ENCODE results near the gene EPSTI1. TPM values are rescaled to one million over a fixed set of nuclear protein-coding genes. Genes with fewer than 3 reads are reported as not detected.

Gene EPSTI1
- polyA plus RNA-seq, 1 donor from 2014 or later = not detected

- H3K36me3 ChIP-seq (ENCODE audit: insufficient read depth, low read length) = no peaks in the 10 kb centered on the region
- TF ChIP-seq REST (IDR thresholded peaks at IDR 0.05; ENCODE audit: borderline replicate concordance) (no peak), EP300 (conservative IDR thresholded peaks at IDR 0.05; ENCODE audit: poor library complexity, severe bottlenecking) (no peak), CTCF (IDR thresholded peaks at IDR 0.05; ENCODE audit: poor library complexity, severe bottlenecking) (no peak), RAD21 (conservative IDR thresholded peaks at IDR 0.05) (no peak), SMC3 (conservative IDR thresholded peaks at IDR 0.05; ENCODE audit: poor library complexity) (no peak), POLR2AphosphoS5 (IDR thresholded peaks at IDR 0.05) (no peak), MXI1 (conservative IDR thresholded peaks at IDR 0.05; ENCODE audit: poor library complexity, severe bottlenecking) (no peak), TAF1 (IDR thresholded peaks at IDR 0.05; ENCODE audit: low read depth) (no peak), EZH2 (IDR thresholded peaks at IDR 0.05; ENCODE audit: borderline replicate concordance, insufficient read depth, low read length, poor library complexity, severe bottlenecking) (no peak)
- no peaks in the 10 kb centered on the region for H3F3A ChIP-seq (ENCODE audit: insufficient read depth, low read length, poor library complexity, severe bottlenecking)
- no peak overlapping the region for H3K9ac ChIP-seq (ENCODE audit: low read length)
- no peak overlapping the region for H2AFZ ChIP-seq (ENCODE audit: low read depth, low read length)
- no peaks in the 10 kb centered on the region for H3K9me2 ChIP-seq (ENCODE audit: insufficient read depth, low read length)
- no peak overlapping the region for H3K4me3 ChIP-seq (ENCODE audit: low read length)
- no peak overlapping the region for H3K27ac ChIP-seq (ENCODE audit: low read length)
- H3K27me3 ChIP-seq (ENCODE audit: insufficient read depth, low read depth, low read length) = no peaks in the 10 kb centered on the region
- H3K9me3 ChIP-seq (ENCODE audit: low read length) = no peaks in the 10 kb centered on the region
- H3K4me2 ChIP-seq (ENCODE audit: low read length) = no peak overlapping the region
- H4K20me1 ChIP-seq (ENCODE audit: insufficient read depth) = no peaks in the 10 kb centered on the region
- H3K79me2 ChIP-seq (replicated peaks; ENCODE audit: insufficient read depth, low read length) = no peaks in the 10 kb centered on the region
Measured at GRCh38 chr13:42860485-42860884, 131.6 kb downstream of the EPSTI1 start.

- Histone ChIP-seq H3K9ac (ENCODE audit: low read length) (no peak overlapping the region), H3K4me3 (ENCODE audit: low read length) (no peak overlapping the region), H3K27ac (ENCODE audit: low read length) (no peak overlapping the region), H3K9me2 (ENCODE audit: insufficient read depth, low read length) (no peaks in the 10 kb centered on the region), H2AFZ (ENCODE audit: low read depth, low read length) (no peak overlapping the region), H3K9me3 (ENCODE audit: low read length) (no peaks in the 10 kb centered on the region), H3K79me2 (replicated peaks; ENCODE audit: insufficient read depth, low read length) (no peaks in the 10 kb centered on the region), H3F3A (ENCODE audit: insufficient read depth, low read length, poor library complexity, severe bottlenecking) (no peaks in the 10 kb centered on the region), H4K20me1 (ENCODE audit: insufficient read depth) (no peaks in the 10 kb centered on the region), H3K27me3 (ENCODE audit: insufficient read depth, low read depth, low read length) (no peaks in the 10 kb centered on the region), H3K36me3 (ENCODE audit: insufficient read depth, low read length) (no peaks in the 10 kb centered on the region), H3K4me2 (ENCODE audit: low read length) (no peak overlapping the region)
- no peak for TF ChIP-seq EP300 (conservative IDR thresholded peaks at IDR 0.05; ENCODE audit: poor library complexity, severe bottlenecking)
- TF ChIP-seq POLR2AphosphoS5 (IDR thresholded peaks at IDR 0.05) = no peak
- no peak for TF ChIP-seq SMC3 (conservative IDR thresholded peaks at IDR 0.05; ENCODE audit: poor library complexity)
- no peak for TF ChIP-seq REST (IDR thresholded peaks at IDR 0.05; ENCODE audit: borderline replicate concordance)
- no peak for TF ChIP-seq TAF1 (IDR thresholded peaks at IDR 0.05; ENCODE audit: low read depth)
- TF ChIP-seq MXI1 (conservative IDR thresholded peaks at IDR 0.05; ENCODE audit: poor library complexity, severe bottlenecking) = no peak
- TF ChIP-seq EZH2 (IDR thresholded peaks at IDR 0.05; ENCODE audit: borderline replicate concordance, insufficient read depth, low read length, poor library complexity, severe bottlenecking) = no peak
- no peak for TF ChIP-seq RAD21 (conservative IDR thresholded peaks at IDR 0.05)
- no peak for TF ChIP-seq CTCF (IDR thresholded peaks at IDR 0.05; ENCODE audit: poor library complexity, severe bottlenecking)
Measured at GRCh38 chr13:42859760-42860159, 132.3 kb downstream of the EPSTI1 start.
